ENCODE results near the gene ADAM12.

GRCh38 chr10:126278851-126279250 is 109.4 kb downstream of the ADAM12 start:
- no peak for TF ChIP-seq CTCF (IDR thresholded peaks at IDR 0.05)
- no peak for TF ChIP-seq POLR2A (IDR thresholded peaks at IDR 0.05)

Measured in prostate gland (tissue), 2 donors.